K562 (cell line): ENCODE measurements around the gene PIGM. TPM values are rescaled to one million over a fixed set of nuclear protein-coding genes. Genes with fewer than 3 reads are reported as not detected.

ENCODE experiments used
- ATAC-seq: fragments of 200-7000 bp; cut with Tn5 transposase; 3 replicates; pipeline ENCODE4 v1.9.1; 2020; ENCODE audit warnings: moderate library complexity
- BruUV-seq: library from RNA; stranded (reverse); fragments of 400-500 nt; replicated peaks from 2 replicates; lab custom pipeline; 2021; lab: Mats Ljungman, UMichigan
- CTCF ChIA-PET: fragments of 300-600 bp; formaldehyde crosslinking; extraction: SDS; loops from one replicate; lab custom pipeline; 2021; ENCODE audit warnings: low intra/inter-chr PET ratio; lab: Yijun Ruan, JAX
- POLR2A ChIA-PET: fragments of 300-600, 350-650 bp; sonication (Branson Sonifier 250); formaldehyde crosslinking; extraction: SDS; loops from one replicate; lab custom pipeline; 2021; ENCODE audit warnings: antibody characterized with exemption, inconsistent platforms; lab: Yijun Ruan, JAX
- DNase-seq, 4 experiments: peaks; one replicate each; pipeline versions ENCODE4 v3.0.0 to v3.0.0-alpha.2; 2011 to 2018; ENCODE audit warnings: low spot score in 3 of 4, mixed read lengths in 3 of 4; ENCODE audit errors: extremely low read depth in 1 of 4
- FAIRE-seq: peaks from 2 replicates; lab custom pipeline; 2011; peaks lifted over from hg19 to GRCh38; lab: Jason Lieb, UNC
- H2AFZ ChIP-seq: 2 replicates; pipeline ENCODE4 v1.6.0; 2011; ENCODE audit warnings: low read depth, low read length, control low read depth, inconsistent platforms
- H3K27ac ChIP-seq: fragments of 200-600 bp; 3 replicates; pipeline ENCODE4 v1.8.0; 2011; ENCODE audit warnings: low read depth, mild to moderate bottlenecking, control low read depth, inconsistent platforms, low read length, moderate library complexity, mixed read lengths; ENCODE audit errors: extremely low read depth
- H3K27me3 ChIP-seq, 2 experiments: fragments of 300-600 bp in 1 of 2; 2 replicates in 1 of 2; 3 replicates in 1 of 2; pipeline versions ENCODE4 v1.6.0 to v1.8.0; 2011; ENCODE audit warnings: inconsistent platforms in 2 of 2, low read length in 2 of 2, mild to moderate bottlenecking in 1 of 2, mixed read lengths in 1 of 2, moderate library complexity in 1 of 2; ENCODE audit not compliant: control insufficient read depth in 2 of 2, insufficient read depth in 2 of 2
- H3K36me3 ChIP-seq: fragments of 300-600 bp; 3 replicates; pipeline ENCODE4 v1.8.0; 2011; ENCODE audit warnings: mild to moderate bottlenecking, low read length, inconsistent platforms; ENCODE audit not compliant: control insufficient read depth, insufficient read depth
- H3K4me1 ChIP-seq, 2 experiments: fragments of 200-600 bp in 1 of 2; replicated peaks in 1 of 2; 2 replicates in 1 of 2; 3 replicates in 1 of 2; pipeline versions ENCODE4 v1.5.1 to v1.8.0; 2011; ENCODE audit warnings: inconsistent platforms in 2 of 2, low read length in 2 of 2, mild to moderate bottlenecking in 1 of 2, mixed read lengths in 1 of 2, moderate library complexity in 1 of 2; ENCODE audit not compliant: control insufficient read depth in 2 of 2, insufficient read depth in 2 of 2
- H3K4me2 ChIP-seq: 2 replicates; pipeline ENCODE4 v1.6.1; 2011; ENCODE audit warnings: low read length, control low read depth, inconsistent platforms, mixed read lengths; ENCODE audit not compliant: insufficient read depth
- H3K4me3 ChIP-seq: fragments of 200-600 bp; sonication (generic), shearing (Covaris generic); 2 replicates; pipeline ENCODE4 v1.5.1; 2016; ENCODE audit warnings: control low read depth, inconsistent platforms
- H3K79me2 ChIP-seq: fragments of 200-600 bp; 3 replicates; pipeline ENCODE4 v1.8.0; 2011; ENCODE audit warnings: low read length, inconsistent platforms; ENCODE audit not compliant: control insufficient read depth, insufficient read depth
- H3K9ac ChIP-seq, 2 experiments: 2 replicates each; pipeline versions ENCODE4 v1.6.0 to v1.6.1; 2011; ENCODE audit warnings: low read depth in 2 of 2, low read length in 2 of 2, control low read depth in 1 of 2, inconsistent platforms in 1 of 2, mild to moderate bottlenecking in 1 of 2, mixed read lengths in 1 of 2; ENCODE audit not compliant: insufficient read depth in 1 of 2
- H3K9me1 ChIP-seq: one replicate; pipeline ENCODE4 v1.6.0; 2011; ENCODE audit warnings: inconsistent platforms, mild to moderate bottlenecking, low read length, moderate library complexity; ENCODE audit not compliant: control insufficient read depth, insufficient read depth
- H3K9me3 ChIP-seq: replicated peaks from 2 replicates; pipeline ENCODE4 v1.5.1; 2011; ENCODE audit warnings: low read depth, low read length, inconsistent platforms; ENCODE audit not compliant: control insufficient read depth, insufficient read depth
- H4K20me1 ChIP-seq: replicated peaks from 2 replicates; pipeline ENCODE4 v1.6.1; 2011; ENCODE audit warnings: low read length, inconsistent platforms, mixed read lengths; ENCODE audit not compliant: control insufficient read depth, insufficient read depth
- CBFA2T2 ChIP-seq: fragments of 450-650 bp; conservative IDR thresholded peaks from 2 replicates; pipeline ENCODE4 v1.6.1; 2017; ENCODE audit warnings: mild to moderate bottlenecking
- CBFA2T3 ChIP-seq: fragments of 450-650 bp; IDR thresholded peaks from 2 replicates; pipeline ENCODE4 v1.6.1; 2017
- DEAF1 ChIP-seq: fragments of 450-650 bp; formaldehyde crosslinking; IDR thresholded peaks from 2 replicates; pipeline ENCODE4 v1.4.0; 2020; ENCODE audit warnings: mild to moderate bottlenecking, moderate library complexity
- ELK1 ChIP-seq: sonication (generic); formaldehyde crosslinking; IDR thresholded peaks from 2 replicates; pipeline ENCODE4 v1.8.1; 2022; ENCODE audit warnings: missing genetic modification reagents
- ETS2 ChIP-seq: IDR thresholded peaks from 2 replicates; pipeline ENCODE4 v1.6.1; 2016; ENCODE audit warnings: borderline replicate concordance, missing genetic modification characterization, mild to moderate bottlenecking, moderate library complexity, missing compliant biosample characterization; ENCODE audit not compliant: poor library complexity, severe bottlenecking
- HDAC3 ChIP-seq: fragments of 450-650 bp; IDR thresholded peaks from 2 replicates; pipeline ENCODE4 v1.6.1; 2018; ENCODE audit warnings: borderline replicate concordance, mild to moderate bottlenecking, moderate library complexity; ENCODE audit not compliant: partially characterized antibody
- IFI16 ChIP-seq: fragments of 250-450 bp; sonication (Bioruptor Pico); IDR thresholded peaks from 2 replicates; pipeline ENCODE4 v2.1.2; 2022; ENCODE audit warnings: mild to moderate bottlenecking, inconsistent platforms
- SP1 ChIP-seq: sonication (generic); formaldehyde crosslinking; IDR thresholded peaks from 2 replicates; pipeline ENCODE4 v1.8.1; 2022; ENCODE audit warnings: mild to moderate bottlenecking, missing genetic modification reagents
- TCF7L2 ChIP-seq: fragments of 150-350 bp; IDR thresholded peaks from 2 replicates; pipeline ENCODE4 v1.6.1; 2016; ENCODE audit warnings: low read depth, mild to moderate bottlenecking, low read length, moderate library complexity
- TFAP4 ChIP-seq: sonication (generic); formaldehyde crosslinking; IDR thresholded peaks from 2 replicates; pipeline ENCODE4 v1.8.0; 2022; ENCODE audit warnings: missing genetic modification reagents, mild to moderate bottlenecking, moderate library complexity, borderline replicate concordance
- TGIF2 ChIP-seq: sonication (generic); formaldehyde crosslinking; IDR thresholded peaks from 2 replicates; pipeline ENCODE4 v1.8.1; 2022; ENCODE audit warnings: mild to moderate bottlenecking, missing genetic modification reagents, moderate library complexity
- ZFP1 ChIP-seq: fragments of 450-650 bp; formaldehyde crosslinking; IDR thresholded peaks from 2 replicates; pipeline ENCODE4 v1.4.0; 2020; ENCODE audit warnings: mild to moderate bottlenecking, mixed read lengths
- ZNF3 ChIP-seq: fragments of 250-450 bp; sonication (Bioruptor Pico); IDR thresholded peaks from 2 replicates; pipeline ENCODE4 v1.5.0; 2021; ENCODE audit warnings: mild to moderate bottlenecking, moderate library complexity
- ZNF324 ChIP-seq: fragments of 250-450 bp; sonication (Bioruptor Pico); IDR thresholded peaks from 2 replicates; pipeline ENCODE4 v1.4.0; 2020; ENCODE audit warnings: mild to moderate bottlenecking
- WGBS: fragments of 100-300 bp; shearing (Covaris generic); methylation state at CpG from one replicate; pipeline ENCODE4 v1.1.6; 2016; ENCODE audit warnings: low coverage, mixed read lengths; ENCODE audit not compliant: insufficient coverage; ENCODE audit errors: missing lambda C conversion rate; 5-methylcytosine and 5-hydroxymethylcytosine counted together
- in situ Hi-C: fragments of 300-500 bp; cut with MboI; formaldehyde crosslinking; loops from 4 replicates; pipeline ENCODE4 v1.15.0; 2018; ENCODE audit warnings: inconsistent platforms, mixed read lengths
- intact Hi-C: fragments of 100-400 bp; cut with micrococcal nuclease; formaldehyde crosslinking; loops from 2 replicates; pipeline ENCODE4 v1.14.2; 2022
- polyA plus RNA-seq, 8 experiments: library from polyadenylated mRNA; depleted of rRNA in 4 of 8; stranded (reverse) in 5 of 8; unstranded in 3 of 8; fragments of >200 nt; fragmentation: Nextera tagmentation in 2 of 8; fragmentation: Illumina TruSeq in 1 of 8; extraction: Ambion mirVana in 2 of 8; extraction: Trizol in 1 of 8; gene quantifications; 2 replicates each; pipeline versions ENCODE4 v1.2.1 to v1.2.3, GENCODE V29; 2011 to 2014; ENCODE audit warnings: inconsistent platforms in 1 of 8, missing spikeins in 1 of 8
- total RNA-seq, 7 experiments: library from RNA; depleted of rRNA in 6 of 7; stranded (reverse); fragments of >200 nt in 6 of 7; fragmentation: Illumina TruSeq in 2 of 7; extraction: Trizol in 2 of 7; gene quantifications; 2 replicates each; pipeline versions ENCODE4 v1.2.1 to v1.2.3, GENCODE V29; 2011 to 2021; ENCODE audit warnings: low replicate concordance in 1 of 7

Gene PIGM
- total and polyA plus RNA-seq, 9 of the 15 experiments (the other 6 are each of a cell fraction or from before 2014, with no cell fraction given) = 2.6 to 6.7 (median 4.3) TPM

GRCh38 chr1:160070243-160071163 is 38.7 kb upstream of the PIGM start:
- peak overlapping the region; percentile 46; the same call in 1 of the 2 replicates for H2AFZ ChIP-seq
- intact Hi-C loops = no loop called here
- TF ChIP-seq TFAP4 (CRISPR knock-in tag) = peak; percentile 30; the same call in 1 of the 2 replicates
- TF ChIP-seq ETS2 = no peak
- no peak for TF ChIP-seq HDAC3
- TF ChIP-seq ZNF3 (CRISPR knock-in tag) = no peak
- TF ChIP-seq CBFA2T2 = peak; percentile 35
- no peak for TF ChIP-seq ZFP1 (CRISPR knock-in tag)
- no peak for TF ChIP-seq ZNF324 (CRISPR knock-in tag)
- TF ChIP-seq CBFA2T3 = peak; percentile 39; the same call in 1 of the 2 replicates
- no peak for TF ChIP-seq TGIF2 (CRISPR knock-in tag)
- no peak for TF ChIP-seq ELK1
- no peak for TF ChIP-seq DEAF1 (CRISPR knock-in tag)
- TF ChIP-seq SP1 = 0 out of 2 replicates have a peak, but pooled peaks have one; percentile 22
- TF ChIP-seq IFI16 (CRISPR knock-in tag) = no peak
- TF ChIP-seq TCF7L2 = no peak

More at GRCh38 chr1:160070243-160071163, 38.7 kb upstream of the PIGM start:
- ChIA-PET CTCF (interaction anchor here (0.7 kb wide), 1 partner anchor 66 kb away, joined by 4 read pairs; no protein-coding TSS in a partner anchor), POLR2A (interaction anchor here (0.6 to 1.0 kb wide), 4 partner anchors 8 to 190 kb away, joined by 3 to 4 read pairs (median 4); no protein-coding TSS in a partner anchor)
- peaks cover 14 to 34% of the 10 kb centered on the region in 2 experiments; a peak in 3 of 5 replicates for H3K27me3 ChIP-seq
- peak overlapping the region in 1 of 2 experiments; percentile 11; a peak in 1 of 4 replicates for H3K9ac ChIP-seq
- under 1% methylated on average over 35 of the region's 46 CpGs for WGBS
- H3K9me3 ChIP-seq = no peaks in the 10 kb centered on the region
- peak; percentile 53 to 86 (median 82) for DNase-seq
- no peak overlapping the region; the same call in 1 of the 2 replicates for H3K4me3 ChIP-seq
- peak overlapping the region; percentile 26 for H3K4me2 ChIP-seq
- in situ Hi-C loops = no loop called here
- peak; percentile 86 for ATAC-seq
- H3K9me1 ChIP-seq = no peaks in the 10 kb centered on the region
- peaks cover 0 to 13% of the 10 kb centered on the region in 2 experiments; a peak in 3 of 5 replicates for H3K4me1 ChIP-seq
- no TSS peak for BruUV-seq
- H3K27ac ChIP-seq = no peak overlapping the region
- no peaks in the 10 kb centered on the region for H3K36me3 ChIP-seq
- H4K20me1 ChIP-seq = no peaks in the 10 kb centered on the region
- H3K79me2 ChIP-seq = no peaks in the 10 kb centered on the region
- FAIRE-seq = no peak
